ENCODE measurements around the gene SPATS2.

DNA sequence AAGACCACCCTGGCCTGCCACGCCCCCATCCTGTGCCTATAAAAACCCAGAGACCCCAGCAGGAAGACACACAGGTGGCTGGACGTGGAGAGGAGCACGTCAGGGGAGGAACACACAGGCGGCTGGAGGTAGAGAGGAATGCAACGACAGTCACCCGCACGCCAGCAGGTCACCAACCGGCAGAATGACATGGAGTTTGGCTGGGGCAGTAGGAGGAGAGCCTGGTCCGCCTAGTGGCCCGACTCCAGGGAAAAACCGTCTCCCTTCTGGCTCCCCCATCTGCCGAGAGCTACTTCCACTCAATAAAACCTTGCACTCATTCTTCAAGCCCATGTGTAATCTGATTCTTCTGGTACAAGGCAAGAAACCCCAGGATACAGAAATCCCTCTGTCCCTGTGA is 108.8 kb downstream of the SPATS2 start:
- TF ChIP-seq, protein P1, sequence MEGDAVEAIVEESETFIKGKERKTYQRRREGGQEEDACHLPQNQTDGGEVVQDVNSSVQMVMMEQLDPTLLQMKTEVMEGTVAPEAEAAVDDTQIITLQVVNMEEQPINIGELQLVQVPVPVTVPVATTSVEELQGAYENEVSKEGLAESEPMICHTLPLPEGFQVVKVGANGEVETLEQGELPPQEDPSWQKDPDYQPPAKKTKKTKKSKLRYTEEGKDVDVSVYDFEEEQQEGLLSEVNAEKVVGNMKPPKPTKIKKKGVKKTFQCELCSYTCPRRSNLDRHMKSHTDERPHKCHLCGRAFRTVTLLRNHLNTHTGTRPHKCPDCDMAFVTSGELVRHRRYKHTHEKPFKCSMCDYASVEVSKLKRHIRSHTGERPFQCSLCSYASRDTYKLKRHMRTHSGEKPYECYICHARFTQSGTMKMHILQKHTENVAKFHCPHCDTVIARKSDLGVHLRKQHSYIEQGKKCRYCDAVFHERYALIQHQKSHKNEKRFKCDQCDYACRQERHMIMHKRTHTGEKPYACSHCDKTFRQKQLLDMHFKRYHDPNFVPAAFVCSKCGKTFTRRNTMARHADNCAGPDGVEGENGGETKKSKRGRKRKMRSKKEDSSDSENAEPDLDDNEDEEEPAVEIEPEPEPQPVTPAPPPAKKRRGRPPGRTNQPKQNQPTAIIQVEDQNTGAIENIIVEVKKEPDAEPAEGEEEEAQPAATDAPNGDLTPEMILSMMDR (IDR thresholded peaks at IDR 0.05; ENCODE audit: low read depth, low read length, poor library complexity, severe bottlenecking): no peak
- TF ChIP-seq EZH2phosphoT487 (IDR thresholded peaks at IDR 0.05; ENCODE audit: borderline replicate concordance, low read length): no peak
